KOPT-K1 (cell line): ENCODE results near the gene MAPK6.
"Not testable (repeated sequence)": the region's sequence is repeated elsewhere in the genome, so short reads cannot be mapped to it uniquely, and the experiment has no call there.

ENCODE experiments used
- H3K27ac ChIP-seq: fragments of 200-600 bp; sonication (generic); 2 replicates; pipeline ENCODE4 v1.5.1; 2016; ENCODE audit warnings: antibody characterized with exemption, mild to moderate bottlenecking, low read depth, low read length; ENCODE audit not compliant: poor library complexity, severe bottlenecking
- H3K36me3 ChIP-seq: fragments of 200-600 bp; sonication (generic); 2 replicates; pipeline ENCODE4 v1.5.1; 2017; ENCODE audit warnings: antibody characterized with exemption, mild to moderate bottlenecking, low read length, moderate library complexity; ENCODE audit not compliant: insufficient read depth
- H3K9me3 ChIP-seq: fragments of 200-600 bp; sonication (generic); 2 replicates; pipeline ENCODE4 v1.5.1; 2017; ENCODE audit warnings: antibody characterized with exemption, low read length, mild to moderate bottlenecking; ENCODE audit not compliant: insufficient read depth, poor library complexity, severe bottlenecking

MAPK6 gene

DNA sequence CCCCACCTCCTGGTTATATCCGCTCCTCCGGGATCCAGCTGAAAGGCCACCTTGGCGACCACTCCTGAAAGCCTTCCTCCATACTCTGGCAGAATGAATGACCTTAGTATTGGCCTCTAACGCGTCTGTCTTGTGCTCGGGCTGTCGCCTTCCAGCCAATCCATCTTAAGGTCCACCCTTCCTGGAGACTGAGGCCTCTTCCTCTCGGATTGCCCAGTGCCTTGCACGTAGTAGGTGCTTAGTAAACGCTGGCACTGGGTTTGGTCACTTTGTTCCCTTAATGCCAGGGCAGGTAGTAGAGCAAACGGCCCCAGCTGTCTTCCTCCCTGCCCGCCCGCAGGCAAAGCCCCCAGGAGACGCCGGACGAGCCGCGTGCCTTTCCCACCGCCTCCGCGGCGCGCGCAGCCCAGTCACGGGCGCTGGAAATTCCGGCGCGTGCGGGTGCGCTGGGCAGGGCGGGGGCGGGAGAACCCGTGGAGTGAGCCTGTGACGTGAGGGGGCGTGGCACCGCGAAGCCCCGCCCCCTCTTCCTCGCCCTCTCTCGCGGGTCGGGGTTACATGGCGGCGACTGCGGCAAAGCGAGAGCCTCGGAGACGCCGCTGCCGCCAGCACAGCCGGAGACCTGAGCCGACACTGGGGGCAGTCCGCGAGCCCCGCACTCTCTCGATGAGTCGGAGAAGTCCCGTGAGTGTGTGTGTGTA, at the start of gene MAPK6:
Gene MAPK6 (plus strand): TSS at position 527 of the 701 bp plus-strand sequence. CDS start 27,242 bp downstream, outside the sequence.
- Histone ChIP-seq H3K36me3 (no peaks in the 10 kb centered on the region), H3K9me3 (no peaks in the 10 kb centered on the region), H3K27ac (peak within 1 kb of the TSS; percentile 72)

- Histone ChIP-seq H3K9me3 (peaks cover 9% of the 10 kb centered on the region), H3K27ac (no peak overlapping the region), H3K36me3 (peaks cover 26% of the 10 kb centered on the region)
Measured at GRCh38 chr15:51969728-51970127, 49.3 kb upstream of the MAPK6 start.

GRCh38 chr15:51970132-51970817, 48.7 kb upstream of the MAPK6 start:
- Histone ChIP-seq H3K27ac (peak overlapping the region; percentile 82), H3K9me3 (peaks cover 9% of the 10 kb centered on the region), H3K36me3 (peaks cover 21% of the 10 kb centered on the region)

DNA sequence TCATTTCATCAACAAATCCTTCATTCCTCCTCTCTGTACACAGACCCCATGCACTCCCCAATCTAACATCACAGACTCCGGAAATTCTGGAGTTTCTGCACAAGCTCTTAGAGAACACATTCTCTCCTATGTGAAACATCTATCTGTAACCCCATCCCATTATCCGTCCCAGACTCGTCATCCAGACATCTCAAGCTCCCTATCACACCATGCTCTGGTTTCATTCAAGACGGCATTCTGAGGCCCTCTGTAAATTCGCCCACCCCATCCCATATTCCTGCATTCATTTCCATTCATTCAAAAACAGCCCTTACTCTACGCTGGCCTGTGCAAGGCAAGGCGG, 48.0 kb upstream of the MAPK6 start:
- Histone ChIP-seq H3K36me3 (peaks cover 15% of the 10 kb centered on the region; the same call in 1 of the 2 replicates), H3K27ac (peak overlapping the region; percentile 82), H3K9me3 (peaks cover 9% of the 10 kb centered on the region)

GRCh38 chr15:51971375-51972133, 47.5 kb upstream of the MAPK6 start, which contains the start of gene LEO1:
TSS of gene LEO1 (minus strand) at chr15:51971778. CDS start at chr15:51971745, 33 bp downstream.
- Histone ChIP-seq H3K9me3 (peaks cover 9% of the 10 kb centered on the region), H3K36me3 (peaks cover 11% of the 10 kb centered on the region; the same call in 1 of the 2 replicates)

GRCh38 chr15:51973220-51973619, 45.8 kb upstream of the MAPK6 start:
- Histone ChIP-seq H3K36me3 (no peaks in the 10 kb centered on the region), H3K9me3 (no peaks in the 10 kb centered on the region), H3K27ac (no peak overlapping the region)

More at GRCh38 chr15:51971375-51972133, 47.5 kb upstream of the MAPK6 start, which contains the start of gene LEO1:
- peak within 1 kb of the TSS; percentile 82 for H3K27ac ChIP-seq

DNA sequence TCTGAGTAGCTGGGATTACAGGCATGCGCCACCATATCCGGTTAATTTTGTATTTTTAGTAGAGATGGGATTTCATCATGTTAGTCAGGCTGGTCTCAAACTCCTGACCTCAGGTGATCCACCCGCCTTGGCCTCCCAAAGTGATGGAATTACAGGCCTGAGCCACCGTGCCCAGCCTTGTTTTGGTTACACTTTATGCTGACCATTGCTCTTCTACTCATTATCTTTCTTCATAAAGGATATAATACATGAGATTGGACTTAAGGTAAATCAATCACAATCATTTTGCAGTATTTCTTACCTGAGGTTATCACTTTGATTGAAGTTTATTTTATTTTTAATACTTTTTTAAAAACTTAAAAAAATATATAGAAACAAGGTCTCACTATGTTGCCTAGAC, 45.2 kb upstream of the MAPK6 start:
- no peaks in the 10 kb centered on the region for H3K9me3 ChIP-seq
- no peak overlapping the region for H3K27ac ChIP-seq

DNA sequence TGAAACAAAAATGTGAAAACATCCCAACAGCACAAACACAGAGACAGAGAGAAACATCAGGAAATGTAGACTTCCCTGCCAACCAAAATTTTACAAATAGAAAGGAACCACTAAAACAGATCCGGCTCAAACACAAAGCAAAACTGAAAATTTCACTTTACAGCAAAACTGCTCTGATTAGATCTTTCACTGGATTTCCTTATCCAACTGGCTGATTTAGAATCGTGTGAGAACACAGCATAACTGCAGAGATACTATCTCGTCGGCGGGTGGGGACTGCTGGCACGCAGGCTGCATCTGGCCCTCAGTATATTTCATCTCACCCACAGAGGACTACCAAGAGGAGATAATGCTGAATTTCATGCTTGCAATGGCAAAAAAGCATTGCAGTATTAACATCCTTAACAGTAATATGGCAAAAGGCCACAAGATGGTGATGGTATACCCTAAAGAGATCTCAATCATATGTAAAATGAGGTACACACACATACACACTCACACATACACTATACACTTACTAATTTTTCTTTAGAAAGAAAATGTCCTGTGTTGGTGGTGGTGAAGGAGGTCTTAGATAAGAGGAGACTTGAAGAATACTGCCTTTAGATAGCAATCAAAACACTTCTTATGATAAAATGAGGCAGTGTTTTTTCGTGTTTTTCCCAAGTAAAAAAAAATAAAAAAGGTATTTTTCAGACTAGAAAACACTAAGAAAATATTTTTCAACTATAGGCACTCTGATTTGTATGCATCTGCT, 36.8 kb upstream of the MAPK6 start:
- Histone ChIP-seq H3K36me3 (no peaks in the 10 kb centered on the region), H3K27ac (peak overlapping the region; percentile 77), H3K9me3 (no peaks in the 10 kb centered on the region)

More for the DNA sequence above, 45.2 kb upstream of the MAPK6 start:
- no peaks in the 10 kb centered on the region for H3K36me3 ChIP-seq

GRCh38 chr15:51982770-51983103, 36.3 kb upstream of the MAPK6 start:
- H3K9me3 ChIP-seq, result no peaks in the 10 kb centered on the region
- peak overlapping the region; percentile 77 for H3K27ac ChIP-seq
- no peaks in the 10 kb centered on the region for H3K36me3 ChIP-seq

- Histone ChIP-seq H3K27ac (no peak overlapping the region), H3K36me3 (no peaks in the 10 kb centered on the region), H3K9me3 (no peaks in the 10 kb centered on the region)
Measured at GRCh38 chr15:51991141-51991540, 27.9 kb upstream of the MAPK6 start.

- Histone ChIP-seq H3K36me3 (no peaks in the 10 kb centered on the region), H3K27ac (no peak overlapping the region), H3K9me3 (no peaks in the 10 kb centered on the region)
Measured at GRCh38 chr15:51992953-51993352, 26.1 kb upstream of the MAPK6 start.

DNA sequence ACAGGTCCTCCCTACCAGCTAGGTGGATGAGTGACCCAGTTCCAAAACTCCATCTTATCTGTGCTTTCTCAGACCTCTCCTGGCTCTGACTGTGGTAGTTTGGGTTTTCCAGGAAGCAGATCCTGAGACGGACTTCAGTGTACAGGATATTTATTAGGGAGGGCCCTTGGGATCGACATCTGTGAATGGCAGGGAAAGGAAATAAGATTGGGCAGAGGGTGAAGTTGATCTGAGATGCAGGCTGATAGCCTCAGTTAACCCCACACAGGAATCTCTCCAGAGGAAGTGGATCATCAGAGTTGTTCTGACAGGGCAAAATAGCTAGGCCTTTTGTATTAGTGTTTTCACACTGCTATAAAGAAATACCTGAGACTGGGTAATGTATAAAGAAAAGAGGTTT, 16.7 kb upstream of the MAPK6 start:
- Histone ChIP-seq H3K9me3 (no peaks in the 10 kb centered on the region), H3K36me3 (no peaks in the 10 kb centered on the region), H3K27ac (no peak overlapping the region)

- H3K36me3 ChIP-seq, H3K27ac ChIP-seq, H3K9me3 ChIP-seq: not testable (repeated sequence)
Measured at GRCh38 chr15:52003089-52003488, 15.9 kb upstream of the MAPK6 start.

GRCh38 chr15:52003710-52004109, 15.3 kb upstream of the MAPK6 start:
- Histone ChIP-seq H3K27ac (no peak overlapping the region), H3K9me3 (no peaks in the 10 kb centered on the region), H3K36me3 (no peaks in the 10 kb centered on the region)

DNA sequence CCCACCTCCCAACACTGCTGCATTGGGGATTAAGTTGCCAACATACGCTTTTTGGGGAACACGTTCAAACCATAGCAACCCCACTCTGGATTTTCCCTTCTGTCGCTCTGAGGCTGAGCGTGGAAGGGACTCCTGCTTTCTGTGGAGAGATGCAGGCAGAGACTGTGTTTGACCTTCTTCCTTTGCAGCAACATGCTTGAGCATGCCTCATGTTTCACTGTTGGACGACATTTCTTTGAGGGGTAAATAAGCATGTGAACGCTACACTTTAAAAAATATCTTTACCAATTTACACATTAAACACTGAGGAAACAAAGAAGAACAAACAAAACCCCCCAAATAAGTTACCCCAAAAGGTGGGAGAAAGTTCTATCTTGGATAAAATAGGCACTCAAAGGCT, 14.2 kb upstream of the MAPK6 start:
- H3K36me3 ChIP-seq, result no peaks in the 10 kb centered on the region
- no peaks in the 10 kb centered on the region for H3K9me3 ChIP-seq
- no peak overlapping the region for H3K27ac ChIP-seq
